Gastrocnemius medialis (tissue), 4 donors: ENCODE measurements around the gene SOD3.

Experiments
- POLR2A ChIP-seq, 2 donors: fragments of 450-650 bp; IDR thresholded peaks; one replicate each; pipeline ENCODE4 v1.6.1; 2017; ENCODE audit warnings: antibody characterized with exemption in 2 of 2, mild to moderate bottlenecking in 2 of 2, moderate library complexity in 2 of 2
- TF ChIP-seq, protein P1 (sequence below), 5 experiments: fragments of 450-650 bp in 3 of 5; fragments of 200-600 bp in 2 of 5; sonication (generic) in 2 of 5; IDR thresholded peaks in 4 of 5; conservative IDR thresholded peaks in 1 of 5; 1 replicate in 4 of 5; 2 replicates in 1 of 5; pipeline ENCODE4 v1.5.1; 2016 to 2019; ENCODE audit warnings: antibody characterized with exemption in 5 of 5, mild to moderate bottlenecking in 3 of 5, moderate library complexity in 3 of 5

DNA sequence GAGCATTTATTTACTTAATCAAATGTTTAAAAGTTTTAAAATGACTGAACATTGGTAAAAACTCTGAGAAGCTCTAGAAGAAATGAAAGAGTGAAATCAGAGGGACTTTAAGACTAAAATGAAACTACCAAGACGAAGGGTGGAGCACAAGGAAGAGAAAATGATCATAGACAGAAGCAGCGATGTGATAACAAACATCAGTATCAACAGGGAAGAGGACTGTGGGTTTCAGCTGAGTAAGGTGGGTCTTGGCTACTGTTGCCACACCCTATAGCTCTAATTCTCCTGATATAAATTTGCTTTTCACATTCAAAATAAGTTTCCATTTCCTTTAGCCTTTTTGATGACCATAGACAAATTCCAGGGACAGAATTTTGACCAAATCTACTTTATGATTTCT is 18.4 kb downstream of the SOD3 start:
- TF ChIP-seq, protein P1, sequence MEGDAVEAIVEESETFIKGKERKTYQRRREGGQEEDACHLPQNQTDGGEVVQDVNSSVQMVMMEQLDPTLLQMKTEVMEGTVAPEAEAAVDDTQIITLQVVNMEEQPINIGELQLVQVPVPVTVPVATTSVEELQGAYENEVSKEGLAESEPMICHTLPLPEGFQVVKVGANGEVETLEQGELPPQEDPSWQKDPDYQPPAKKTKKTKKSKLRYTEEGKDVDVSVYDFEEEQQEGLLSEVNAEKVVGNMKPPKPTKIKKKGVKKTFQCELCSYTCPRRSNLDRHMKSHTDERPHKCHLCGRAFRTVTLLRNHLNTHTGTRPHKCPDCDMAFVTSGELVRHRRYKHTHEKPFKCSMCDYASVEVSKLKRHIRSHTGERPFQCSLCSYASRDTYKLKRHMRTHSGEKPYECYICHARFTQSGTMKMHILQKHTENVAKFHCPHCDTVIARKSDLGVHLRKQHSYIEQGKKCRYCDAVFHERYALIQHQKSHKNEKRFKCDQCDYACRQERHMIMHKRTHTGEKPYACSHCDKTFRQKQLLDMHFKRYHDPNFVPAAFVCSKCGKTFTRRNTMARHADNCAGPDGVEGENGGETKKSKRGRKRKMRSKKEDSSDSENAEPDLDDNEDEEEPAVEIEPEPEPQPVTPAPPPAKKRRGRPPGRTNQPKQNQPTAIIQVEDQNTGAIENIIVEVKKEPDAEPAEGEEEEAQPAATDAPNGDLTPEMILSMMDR (IDR thresholded peaks at IDR 0.05 in 4 of 5, conservative IDR thresholded peaks at IDR 0.05 in 1 of 5), result no peak
- no peak for TF ChIP-seq POLR2A (IDR thresholded peaks at IDR 0.05)
